Stimulated activated CD4-positive, alpha-beta T cell treated with anti-CD3 and anti-CD28 coated beads, TNF-alpha, amount 100 ng/mL, for 1 hour (primary cell): Measurements from ENCODE around the gene HEATR5A.
"Not testable (repeated sequence)": the region's sequence is repeated elsewhere in the genome, so short reads cannot be mapped to it uniquely, and the experiment has no call there.

Source experiments
- DNase-seq, 3 donors: peaks; one replicate each; pipeline ENCODE4 v3.0.0-alpha.2; 2020; ENCODE audit warnings: low read depth in 3 of 3, low spot score in 1 of 3

HEATR5A gene

GRCh38 chr14:31391473-31391872, 28.9 kb downstream of the HEATR5A start:
- no peak for DNase-seq

GRCh38 chr14:31389946-31390345, 30.4 kb downstream of the HEATR5A start:
- no peak for DNase-seq

GRCh38 chr14:31388687-31389413, 31.5 kb downstream of the HEATR5A start:
- no peak for DNase-seq

- no peak for DNase-seq
Observed at GRCh38 chr14:31387091-31387490, 33.3 kb downstream of the HEATR5A start.

- no peak for DNase-seq
Observed at GRCh38 chr14:31386271-31386670, 34.1 kb downstream of the HEATR5A start.

GRCh38 chr14:31382221-31382620, 38.1 kb downstream of the HEATR5A start:
- DNase-seq, result no peak

GRCh38 chr14:31380106-31380505, 40.2 kb downstream of the HEATR5A start:
- no peak for DNase-seq

- DNase-seq, result not testable (repeated sequence)
Observed at GRCh38 chr14:31379125-31379947, 41.0 kb downstream of the HEATR5A start.

GRCh38 chr14:31377433-31377832, 42.9 kb downstream of the HEATR5A start:
- DNase-seq, result no peak

GRCh38 chr14:31371646-31372045, 48.7 kb downstream of the HEATR5A start:
- no peak for DNase-seq

GRCh38 chr14:31363331-31364073, 56.8 kb downstream of the HEATR5A start:
- no peak for DNase-seq

GRCh38 chr14:31362746-31363145, 57.6 kb downstream of the HEATR5A start:
- no peak for DNase-seq

GRCh38 chr14:31361761-31362160, 58.6 kb downstream of the HEATR5A start:
- DNase-seq, result not testable (repeated sequence)

GRCh38 chr14:31360919-31361662, 59.3 kb downstream of the HEATR5A start:
- DNase-seq, result no peak

GRCh38 chr14:31357279-31357678, 63.1 kb downstream of the HEATR5A start:
- DNase-seq, result no peak

- DNase-seq, result no peak
Observed at GRCh38 chr14:31346097-31346496, 74.3 kb downstream of the HEATR5A start.

- DNase-seq, result no peak
Observed at GRCh38 chr14:31341280-31341679, 79.1 kb downstream of the HEATR5A start.

- DNase-seq, result no peak
Observed at GRCh38 chr14:31340297-31341063, 79.9 kb downstream of the HEATR5A start.

- DNase-seq, result no peak
Observed at GRCh38 chr14:31339743-31340142, 80.6 kb downstream of the HEATR5A start.

- DNase-seq, result no peak
Observed at GRCh38 chr14:31337331-31337730, 83.0 kb downstream of the HEATR5A start.
